ENCODE measurements around the gene ENPP5.
"Not testable (repeated sequence)": the region's sequence is repeated elsewhere in the genome, so short reads cannot be mapped to it uniquely, and the experiment has no call there.

ENPP5 gene

GRCh38 chr6:46131291-46131690 is 39.5 kb downstream of the ENPP5 start:
- H3K36me3 ChIP-seq (ENCODE audit: control insufficient read depth, insufficient read depth, low read length, severe bottlenecking); H3K4me1 ChIP-seq (ENCODE audit: control insufficient read depth, insufficient read depth, low read length); H3K4me3 ChIP-seq (ENCODE audit: low read length); H3K9me3 ChIP-seq (ENCODE audit: control insufficient read depth, low read length); H3K9ac ChIP-seq (ENCODE audit: low read length); DNase-seq (ENCODE audit: low read depth): not testable (repeated sequence)
- H3K27me3 ChIP-seq (replicated peaks; ENCODE audit: control insufficient read depth, insufficient read depth, low read length) = peaks cover 14% of the 10 kb centered on the region

- Histone ChIP-seq H3K27me3 (replicated peaks; ENCODE audit: control insufficient read depth, insufficient read depth, low read length) (peaks cover 14% of the 10 kb centered on the region), H3K4me3 (ENCODE audit: low read length) (peak overlapping the region; percentile 96), H3K9ac (ENCODE audit: low read length) (peak overlapping the region; percentile 90), H3K9me3 (ENCODE audit: control insufficient read depth, low read length) (no peaks in the 10 kb centered on the region), H3K4me1 (ENCODE audit: control insufficient read depth, insufficient read depth, low read length) (peaks cover 7% of the 10 kb centered on the region), H3K36me3 (ENCODE audit: control insufficient read depth, insufficient read depth, low read length, severe bottlenecking) (no peaks in the 10 kb centered on the region)
- DNase-seq (ENCODE audit: low read depth) = no peak
These were observed 40.1 kb downstream of the ENPP5 start for GRCh38 chr6:46130666-46131065.

GRCh38 chr6:46129629-46130511 is 40.9 kb downstream of the ENPP5 start, which contains the start of gene ENPP4:
Gene ENPP4, plus strand, starts transcription at chr6:46129989. Its CDS starts 9,595 bp downstream, at chr6:46139584.
- DNase-seq (ENCODE audit: low read depth) = peak; percentile 67
- Histone ChIP-seq H3K4me3 (ENCODE audit: low read length) (peak within 1 kb of the TSS; percentile 96), H3K36me3 (ENCODE audit: control insufficient read depth, insufficient read depth, low read length, severe bottlenecking) (no peaks in the 10 kb centered on the region), H3K9ac (ENCODE audit: low read length) (peak within 1 kb of the TSS; percentile 90), H3K27me3 (replicated peaks; ENCODE audit: control insufficient read depth, insufficient read depth, low read length) (peaks cover 14% of the 10 kb centered on the region), H3K4me1 (ENCODE audit: control insufficient read depth, insufficient read depth, low read length) (peaks cover 7% of the 10 kb centered on the region), H3K9me3 (ENCODE audit: control insufficient read depth, low read length) (no peaks in the 10 kb centered on the region)

GRCh38 chr6:46129291-46129628 is 41.5 kb downstream of the ENPP5 start:
- no peak for DNase-seq (ENCODE audit: low read depth)
- Histone ChIP-seq H3K27me3 (replicated peaks; ENCODE audit: control insufficient read depth, insufficient read depth, low read length) (peaks cover 14% of the 10 kb centered on the region), H3K9ac (ENCODE audit: low read length) (no peak overlapping the region), H3K9me3 (ENCODE audit: control insufficient read depth, low read length) (no peaks in the 10 kb centered on the region), H3K4me1 (ENCODE audit: control insufficient read depth, insufficient read depth, low read length) (peaks cover 7% of the 10 kb centered on the region), H3K36me3 (ENCODE audit: control insufficient read depth, insufficient read depth, low read length, severe bottlenecking) (no peaks in the 10 kb centered on the region), H3K4me3 (ENCODE audit: low read length) (peak overlapping the region; percentile 96)

GRCh38 chr6:46128476-46128875 is 42.3 kb downstream of the ENPP5 start:
- Histone ChIP-seq H3K9me3 (ENCODE audit: control insufficient read depth, low read length) (no peaks in the 10 kb centered on the region), H3K27me3 (replicated peaks; ENCODE audit: control insufficient read depth, insufficient read depth, low read length) (peaks cover 14% of the 10 kb centered on the region), H3K9ac (ENCODE audit: low read length) (no peak overlapping the region), H3K4me1 (ENCODE audit: control insufficient read depth, insufficient read depth, low read length) (peaks cover 7% of the 10 kb centered on the region), H3K36me3 (ENCODE audit: control insufficient read depth, insufficient read depth, low read length, severe bottlenecking) (no peaks in the 10 kb centered on the region), H3K4me3 (ENCODE audit: low read length) (no peak overlapping the region)
- no peak for DNase-seq (ENCODE audit: low read depth)

GRCh38 chr6:46119679-46120078 is 51.1 kb downstream of the ENPP5 start:
- not testable (repeated sequence) for DNase-seq (ENCODE audit: low read depth); H3K9ac ChIP-seq (ENCODE audit: low read length); H3K9me3 ChIP-seq (ENCODE audit: control insufficient read depth, low read length); H3K36me3 ChIP-seq (ENCODE audit: control insufficient read depth, insufficient read depth, low read length, severe bottlenecking); H3K4me3 ChIP-seq (ENCODE audit: low read length); H3K27me3 ChIP-seq (replicated peaks; ENCODE audit: control insufficient read depth, insufficient read depth, low read length); H3K4me1 ChIP-seq (ENCODE audit: control insufficient read depth, insufficient read depth, low read length)

GRCh38 chr6:46118836-46119235 is 51.9 kb downstream of the ENPP5 start:
- no peaks in the 10 kb centered on the region for H3K36me3 ChIP-seq (ENCODE audit: control insufficient read depth, insufficient read depth, low read length, severe bottlenecking)
- H3K4me1 ChIP-seq (ENCODE audit: control insufficient read depth, insufficient read depth, low read length) = no peaks in the 10 kb centered on the region
- DNase-seq (ENCODE audit: low read depth) = no peak
- no peak overlapping the region for H3K4me3 ChIP-seq (ENCODE audit: low read length)
- no peaks in the 10 kb centered on the region for H3K27me3 ChIP-seq (replicated peaks; ENCODE audit: control insufficient read depth, insufficient read depth, low read length)
- no peaks in the 10 kb centered on the region for H3K9me3 ChIP-seq (ENCODE audit: control insufficient read depth, low read length)
- no peak overlapping the region for H3K9ac ChIP-seq (ENCODE audit: low read length)

GRCh38 chr6:46118157-46118556 is 52.6 kb downstream of the ENPP5 start:
- Histone ChIP-seq H3K4me1 (ENCODE audit: control insufficient read depth, insufficient read depth, low read length) (no peaks in the 10 kb centered on the region), H3K9ac (ENCODE audit: low read length) (no peak overlapping the region), H3K27me3 (replicated peaks; ENCODE audit: control insufficient read depth, insufficient read depth, low read length) (no peaks in the 10 kb centered on the region)

GRCh38 chr6:46116289-46116688 is 54.5 kb downstream of the ENPP5 start:
- Histone ChIP-seq H3K4me3 (ENCODE audit: low read length) (no peak overlapping the region), H3K36me3 (ENCODE audit: control insufficient read depth, insufficient read depth, low read length, severe bottlenecking) (no peaks in the 10 kb centered on the region), H3K9me3 (ENCODE audit: control insufficient read depth, low read length) (no peaks in the 10 kb centered on the region), H3K27me3 (replicated peaks; ENCODE audit: control insufficient read depth, insufficient read depth, low read length) (no peaks in the 10 kb centered on the region), H3K9ac (ENCODE audit: low read length) (no peak overlapping the region), H3K4me1 (ENCODE audit: control insufficient read depth, insufficient read depth, low read length) (no peaks in the 10 kb centered on the region)
- DNase-seq (ENCODE audit: low read depth) = no peak

More at GRCh38 chr6:46118157-46118556, 52.6 kb downstream of the ENPP5 start:
- Histone ChIP-seq H3K4me3 (ENCODE audit: low read length) (no peak overlapping the region), H3K9me3 (ENCODE audit: control insufficient read depth, low read length) (no peaks in the 10 kb centered on the region), H3K36me3 (ENCODE audit: control insufficient read depth, insufficient read depth, low read length, severe bottlenecking) (no peaks in the 10 kb centered on the region)
- no peak for DNase-seq (ENCODE audit: low read depth)

GRCh38 chr6:46115634-46116033 is 55.1 kb downstream of the ENPP5 start:
- no peak overlapping the region for H3K4me3 ChIP-seq (ENCODE audit: low read length)
- no peak for DNase-seq (ENCODE audit: low read depth)
- no peaks in the 10 kb centered on the region for H3K27me3 ChIP-seq (replicated peaks; ENCODE audit: control insufficient read depth, insufficient read depth, low read length)
- no peak overlapping the region for H3K9ac ChIP-seq (ENCODE audit: low read length)
- H3K36me3 ChIP-seq (ENCODE audit: control insufficient read depth, insufficient read depth, low read length, severe bottlenecking) = no peaks in the 10 kb centered on the region
- H3K4me1 ChIP-seq (ENCODE audit: control insufficient read depth, insufficient read depth, low read length) = no peaks in the 10 kb centered on the region
- H3K9me3 ChIP-seq (ENCODE audit: control insufficient read depth, low read length) = no peaks in the 10 kb centered on the region

GRCh38 chr6:46113370-46113769 is 57.4 kb downstream of the ENPP5 start:
- Histone ChIP-seq H3K27me3 (replicated peaks; ENCODE audit: control insufficient read depth, insufficient read depth, low read length) (no peaks in the 10 kb centered on the region), H3K36me3 (ENCODE audit: control insufficient read depth, insufficient read depth, low read length, severe bottlenecking) (no peaks in the 10 kb centered on the region), H3K9me3 (ENCODE audit: control insufficient read depth, low read length) (no peaks in the 10 kb centered on the region), H3K4me1 (ENCODE audit: control insufficient read depth, insufficient read depth, low read length) (no peaks in the 10 kb centered on the region), H3K9ac (ENCODE audit: low read length) (no peak overlapping the region), H3K4me3 (ENCODE audit: low read length) (no peak overlapping the region)
- DNase-seq (ENCODE audit: low read depth) = no peak

Measured in adipocyte (in vitro differentiated cells).